Inflammatory macrophage (primary cell): ENCODE data around the gene TSR3.
"Not testable (repeated sequence)": the region's sequence is repeated elsewhere in the genome, so short reads cannot be mapped to it uniquely, and the experiment has no call there.

Experiments
- DNase-seq, 2 donors: peaks; one replicate each; pipeline ENCODE4 v3.0.0-alpha.2; 2020 to 2022

TSR3 gene

DNA sequence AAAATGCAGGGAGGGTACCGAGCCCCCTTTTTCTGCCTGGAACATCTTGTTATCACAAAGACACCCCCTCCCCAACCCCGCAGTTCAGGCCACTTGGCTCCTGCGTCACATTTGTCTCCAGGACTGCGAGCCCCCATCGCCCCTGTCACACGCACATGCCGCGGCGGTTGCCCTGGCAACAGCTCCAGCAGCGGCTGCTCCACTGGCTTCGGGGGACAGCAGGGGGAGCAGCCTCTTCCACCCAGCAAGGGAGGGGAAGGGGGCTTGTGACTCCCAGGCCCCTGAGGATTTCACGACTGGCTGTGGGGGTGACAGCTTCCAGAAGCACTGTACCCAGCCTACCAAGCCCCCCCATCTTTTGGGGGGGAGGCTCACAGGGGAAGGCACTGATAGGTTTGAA, 15.7 kb downstream of the TSR3 start:
- DNase-seq: no peak

DNA sequence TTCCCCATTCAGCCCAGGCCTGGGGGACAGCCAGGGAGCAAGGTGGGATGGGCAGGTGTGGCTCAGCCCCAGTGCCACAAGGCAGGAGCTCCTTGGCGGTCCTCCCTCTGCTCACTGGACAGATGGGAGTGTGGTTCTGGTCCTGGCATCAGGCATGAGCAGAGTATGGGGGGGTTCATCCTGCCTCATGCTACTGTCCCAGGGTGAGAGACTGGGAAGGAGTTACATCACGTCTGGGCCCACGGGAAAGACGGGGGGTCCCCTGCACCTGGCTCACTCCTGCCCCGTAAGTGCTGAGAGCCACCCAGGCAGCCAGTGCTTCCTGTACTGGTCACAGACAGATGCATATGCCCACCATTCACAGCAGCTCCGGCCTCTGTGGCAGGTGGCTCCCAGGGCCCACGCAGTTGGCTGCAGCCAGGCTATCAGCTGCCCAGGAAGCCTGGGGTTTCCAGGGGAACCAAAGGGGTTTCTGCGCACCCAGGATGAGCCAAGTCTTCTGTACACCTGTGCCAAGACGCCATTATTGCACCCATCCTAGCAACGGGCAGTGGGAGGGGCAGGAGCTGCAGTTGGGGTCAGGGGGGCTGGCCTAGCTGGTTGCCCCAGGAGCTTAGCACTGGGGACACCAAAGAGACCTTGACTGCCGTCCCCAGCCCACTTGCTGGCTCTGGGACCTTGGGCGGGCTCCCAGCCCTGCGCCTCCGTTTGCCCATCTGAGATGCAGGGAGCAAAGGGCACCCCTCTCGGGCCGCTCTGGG, 16.3 kb downstream of the TSR3 start:
- no peak for DNase-seq

DNA sequence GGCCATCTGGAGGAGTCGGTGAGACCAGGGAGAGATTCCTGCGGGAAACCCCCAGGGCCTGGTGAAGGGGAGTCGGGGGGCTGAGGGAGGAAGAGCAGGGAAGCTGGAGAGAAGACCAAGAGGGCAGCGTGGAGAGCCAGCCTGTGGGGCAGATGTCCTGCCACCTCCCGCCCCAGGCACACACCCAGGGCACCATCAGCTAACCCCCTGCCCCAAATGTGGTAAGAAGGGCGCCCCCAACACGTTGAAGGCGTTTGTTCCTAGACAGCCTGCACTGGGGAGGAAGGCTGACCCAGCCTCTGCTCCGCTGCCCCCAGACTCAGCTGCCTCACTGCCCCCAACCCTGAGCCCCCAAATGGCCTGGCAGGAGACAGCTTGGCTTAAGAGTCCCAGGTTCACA, 16.9 kb downstream of the TSR3 start:
- no peak for DNase-seq

DNA sequence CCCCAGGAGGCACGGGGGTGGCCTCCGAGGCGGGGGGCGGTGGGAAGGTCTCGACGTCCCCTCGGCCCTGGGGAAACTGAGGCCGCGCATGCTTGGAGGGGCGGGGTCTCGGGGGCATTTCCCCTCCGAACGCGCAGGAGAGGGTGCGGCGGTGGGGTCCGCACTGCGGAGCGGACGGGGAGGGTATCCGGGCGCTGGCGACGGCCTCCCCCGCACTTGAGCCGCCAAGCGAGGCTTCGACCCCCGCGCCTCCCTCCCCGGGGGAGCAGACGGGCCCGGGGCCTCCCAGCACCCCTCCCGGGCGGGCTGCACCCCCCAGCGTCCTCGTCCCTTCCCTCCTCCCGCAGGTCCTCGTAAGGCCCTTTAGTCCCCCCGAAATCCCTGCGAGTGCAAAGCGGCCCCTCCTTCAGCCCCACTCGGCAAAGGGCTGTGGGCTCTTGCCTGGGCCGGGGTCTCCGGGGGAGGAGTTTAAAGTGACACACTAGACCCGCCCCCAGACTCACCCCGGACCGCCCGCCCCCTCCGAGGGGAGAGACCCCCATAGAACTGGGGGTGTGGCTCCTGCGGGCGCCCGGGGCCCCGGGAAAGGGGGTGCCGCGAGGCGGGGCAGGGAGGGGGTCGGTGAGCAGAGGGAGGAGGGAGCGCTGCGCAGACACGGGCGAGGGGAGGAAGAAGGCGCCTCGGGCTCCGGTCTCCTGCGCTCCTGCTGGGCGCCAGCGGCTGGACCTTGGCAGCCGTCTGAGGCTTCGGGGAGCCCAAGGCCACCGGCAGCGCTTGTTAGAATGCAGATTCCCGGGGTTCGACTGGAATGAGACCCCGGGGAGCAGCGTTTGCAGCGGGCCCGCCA, 17.6 kb downstream of the TSR3 start:
- no peak for DNase-seq

DNA sequence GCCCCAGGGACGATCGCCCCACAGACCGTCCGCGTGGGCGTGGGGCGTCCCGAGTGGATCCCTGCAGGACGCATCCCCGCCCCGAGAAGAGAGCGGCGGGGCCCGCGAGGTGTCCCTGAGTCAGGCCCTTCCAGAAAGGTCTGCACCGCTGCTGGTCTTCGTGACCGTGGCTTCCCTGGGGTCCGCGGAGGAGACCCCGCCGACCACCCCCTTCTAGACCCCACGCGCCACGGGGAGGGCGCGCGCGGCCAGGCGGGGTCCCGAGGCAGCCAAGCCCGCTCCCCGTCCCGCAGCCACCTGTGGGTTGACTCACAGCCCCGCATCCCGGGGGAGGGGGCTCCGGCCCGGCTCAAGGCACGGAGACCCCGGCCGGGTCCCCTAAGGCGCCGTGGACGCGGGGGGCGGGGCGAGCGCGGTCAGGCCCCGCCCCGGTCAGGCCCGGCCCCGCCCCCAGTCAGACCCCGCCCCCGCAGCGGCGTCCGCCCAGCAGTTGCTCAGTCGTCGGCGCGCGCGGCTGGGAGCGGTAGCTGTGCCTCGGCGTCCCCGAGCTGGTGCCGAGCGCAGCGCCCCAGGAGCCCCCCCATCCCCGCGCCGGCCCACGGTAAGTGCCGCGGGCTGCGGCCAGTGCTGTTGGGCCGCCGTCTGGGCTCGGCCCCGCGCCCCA, 18.4 kb downstream of the TSR3 start, which contains the start of gene BAIAP3:
Gene BAIAP3, plus strand, starts transcription at position 497 of the 664 bp plus-strand sequence. CDS start 4,905 bp downstream, outside the sequence.
- peak; percentile 20 to 60 for DNase-seq

DNA sequence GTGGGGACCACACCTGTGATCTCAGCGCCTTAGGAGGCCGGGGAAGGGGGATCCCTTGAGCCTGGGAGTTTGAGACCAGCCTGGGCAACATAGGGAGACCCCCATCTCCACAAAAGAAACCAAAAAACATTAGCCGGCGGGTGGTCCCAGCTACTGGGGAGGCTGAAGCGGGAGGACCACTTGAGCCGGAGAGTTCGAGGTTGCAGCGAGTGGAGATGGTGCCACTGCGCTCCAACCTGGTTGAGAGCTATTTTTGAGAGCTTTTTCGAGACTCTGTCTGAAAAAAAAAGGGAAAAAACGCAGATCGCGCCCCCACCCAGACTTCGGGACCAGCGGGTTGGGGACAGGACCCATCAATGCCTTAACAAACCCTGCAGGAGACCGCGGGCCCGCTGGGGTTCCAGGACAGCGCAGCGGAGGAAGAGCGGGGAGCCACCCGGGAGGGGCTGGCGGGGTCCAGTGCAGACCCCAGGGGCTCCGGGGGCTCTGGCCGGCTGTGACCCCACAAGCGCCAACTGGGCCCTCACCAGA, 19.0 kb downstream of the TSR3 start:
- no peak for DNase-seq

DNA sequence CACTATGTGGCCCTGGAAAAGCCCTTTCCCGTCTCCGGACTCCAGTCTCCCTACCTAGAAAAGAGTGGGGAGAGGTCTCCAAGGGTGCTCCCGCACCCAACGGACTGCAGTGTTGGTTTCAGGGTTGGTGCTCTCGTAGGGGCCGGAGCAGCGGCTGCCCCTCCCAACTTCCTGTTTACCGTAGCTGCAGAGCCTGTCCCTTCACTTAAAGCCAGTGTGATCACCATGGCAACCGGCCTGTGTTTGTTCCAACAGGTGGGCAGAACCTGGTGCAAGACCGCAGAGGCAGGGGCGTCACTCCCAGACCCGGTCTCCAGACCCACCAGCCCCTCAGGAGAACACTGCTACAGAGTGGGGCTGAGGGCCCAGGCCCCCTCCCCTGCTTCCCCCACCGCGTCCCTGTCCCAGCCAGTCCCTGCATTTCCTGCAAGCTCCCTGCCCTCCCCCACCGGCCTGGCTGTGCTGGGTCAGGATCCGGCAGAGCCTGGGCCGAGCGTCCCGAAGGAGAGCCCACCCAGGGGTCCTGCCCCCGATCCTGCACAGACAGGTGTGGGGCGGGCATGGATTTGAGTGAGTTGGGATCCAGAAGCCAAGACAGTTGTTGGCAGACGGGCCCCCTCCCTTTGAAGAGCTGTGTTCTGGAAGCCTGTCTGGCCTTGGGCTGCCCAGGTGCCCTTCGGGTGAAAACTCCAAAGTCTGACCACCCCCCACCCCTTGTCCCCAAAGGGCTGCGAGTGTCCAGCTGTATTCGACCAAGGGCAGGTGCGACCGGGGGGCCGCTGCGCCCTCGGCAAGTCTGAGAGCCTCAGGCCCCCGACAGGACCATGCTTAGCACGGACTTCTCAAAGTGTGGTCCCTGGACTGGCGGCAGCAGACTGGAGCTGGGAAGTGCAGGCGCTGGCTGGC, 19.7 kb downstream of the TSR3 start:
- peak; percentile 25 to 47 for DNase-seq

DNA sequence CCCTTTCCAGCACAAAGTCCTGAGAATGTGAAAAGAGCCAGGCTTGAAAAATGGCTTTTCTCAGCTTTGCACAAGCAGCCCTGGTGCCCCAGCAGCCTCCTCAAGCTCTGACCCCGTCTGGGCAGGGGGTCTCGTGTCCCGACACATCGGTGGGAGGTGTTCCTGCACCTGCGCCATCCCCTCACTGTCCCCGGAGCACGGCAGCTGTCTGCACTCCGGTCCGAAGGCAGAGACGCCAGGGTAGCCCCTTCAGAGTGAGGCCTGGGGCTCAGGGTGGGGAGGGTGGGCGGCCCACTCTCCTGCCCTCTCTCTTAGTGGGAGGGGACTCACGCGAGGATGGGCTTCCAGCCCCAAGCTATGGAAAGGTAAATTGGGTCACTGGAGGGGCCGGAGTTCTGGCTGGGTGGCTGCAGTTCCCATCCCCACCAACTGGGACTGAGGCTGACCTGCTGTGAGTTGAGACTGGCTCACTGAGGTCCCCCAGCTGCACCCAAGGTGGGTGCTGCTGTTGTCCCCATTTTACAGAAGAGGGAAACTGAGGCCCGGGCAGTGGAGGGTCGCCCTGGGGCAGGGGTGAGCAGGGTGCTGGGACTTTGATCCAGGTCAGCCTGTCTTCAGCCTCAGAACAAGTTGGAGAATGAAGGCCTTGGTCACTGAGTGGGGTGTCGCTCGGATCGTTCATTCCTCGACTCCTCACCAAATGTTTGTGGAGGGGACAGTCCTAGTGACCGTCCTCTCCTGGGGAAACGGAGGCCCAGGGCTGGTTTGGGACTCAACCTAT, 20.6 kb downstream of the TSR3 start:
- no peak for DNase-seq

DNA sequence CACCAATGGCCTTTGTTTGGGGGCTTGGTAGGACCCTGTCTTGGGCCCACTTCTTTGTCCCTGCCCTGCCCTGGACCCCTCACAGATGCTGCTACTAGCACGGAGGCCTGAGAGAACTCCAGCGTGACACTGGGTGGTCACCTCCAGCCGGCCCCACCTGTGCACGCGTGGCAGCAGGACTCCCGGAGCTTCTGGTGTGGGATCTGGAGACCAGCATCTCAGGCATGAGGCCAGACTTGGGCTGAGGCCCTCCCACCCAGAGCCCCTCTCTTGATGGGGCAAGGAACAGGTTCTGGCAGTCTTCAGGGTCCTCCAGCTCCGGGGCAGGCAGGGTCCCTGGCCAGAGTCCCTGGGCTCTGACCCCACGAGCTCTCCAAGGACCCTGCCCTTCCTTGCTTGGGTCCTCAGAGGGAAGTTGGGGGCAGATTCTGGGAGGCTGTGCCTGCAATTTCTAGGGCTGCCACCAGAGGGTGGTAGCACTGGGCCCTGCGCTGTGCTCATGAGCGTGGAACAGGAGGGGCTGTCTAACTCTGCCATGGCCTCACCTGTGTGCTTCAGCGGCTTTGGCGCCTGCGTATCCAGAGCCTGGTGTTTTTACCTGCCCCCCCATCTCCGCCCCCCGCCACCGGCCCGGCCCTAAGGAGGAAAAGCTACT, 21.3 kb downstream of the TSR3 start:
- DNase-seq: peak in 1 of 2 donors; percentile 12

DNA sequence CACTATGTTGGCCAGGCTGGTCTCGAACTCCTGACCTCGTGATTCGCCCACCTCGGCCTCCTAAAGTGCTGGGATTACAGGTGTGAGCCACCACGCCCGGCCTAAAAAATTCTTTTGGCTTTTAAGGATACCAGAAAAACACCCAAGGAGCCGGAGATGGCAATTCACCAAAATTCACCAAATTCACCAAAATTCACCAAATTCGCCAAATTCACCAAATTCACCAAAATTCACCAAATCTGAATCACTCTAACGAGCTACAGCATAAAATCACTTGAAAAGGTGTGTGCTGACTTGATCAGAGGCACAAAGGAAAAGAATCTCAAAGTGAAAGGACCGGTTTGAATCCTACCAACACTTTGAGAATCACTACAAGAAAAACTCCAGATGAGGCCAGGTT, 22.7 kb downstream of the TSR3 start:
- not testable (repeated sequence) for DNase-seq

DNA sequence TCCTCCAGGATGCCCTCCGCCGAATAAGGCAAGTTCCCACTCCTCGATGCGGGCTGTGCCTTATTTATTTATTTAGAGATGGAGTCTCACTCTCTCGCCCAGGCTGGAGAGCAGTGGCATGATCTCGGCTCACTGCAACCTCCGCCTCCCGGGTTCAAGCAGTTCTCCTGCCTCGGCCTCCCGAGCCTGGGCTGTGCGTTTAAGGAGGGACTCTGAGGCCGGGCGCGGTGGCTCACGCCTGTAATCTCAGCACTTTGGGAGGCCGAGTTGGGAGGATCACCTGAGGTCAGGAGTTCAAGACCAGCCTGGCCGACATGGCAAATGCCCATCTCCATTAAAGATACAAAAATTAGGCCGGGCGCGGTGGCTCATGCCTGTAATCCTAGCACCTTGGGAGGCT, 23.5 kb downstream of the TSR3 start:
- not testable (repeated sequence) for DNase-seq

DNA sequence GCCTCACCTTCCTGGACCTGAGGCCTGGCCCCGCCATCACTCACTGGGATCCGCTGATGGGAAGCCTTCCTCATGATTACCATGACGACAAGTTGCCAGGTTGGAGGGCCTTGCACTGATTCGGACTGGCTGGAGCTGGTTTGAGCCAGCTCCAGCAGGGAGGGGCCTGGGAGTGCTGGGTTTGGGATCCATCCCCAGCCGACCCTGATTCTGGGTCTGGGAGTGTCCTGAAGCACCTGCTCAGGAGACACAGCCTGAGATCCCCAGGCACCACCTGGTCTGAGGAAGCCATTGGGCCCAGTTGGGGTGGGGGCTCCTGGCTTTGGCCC, 24.1 kb downstream of the TSR3 start:
- DNase-seq: no peak

DNA sequence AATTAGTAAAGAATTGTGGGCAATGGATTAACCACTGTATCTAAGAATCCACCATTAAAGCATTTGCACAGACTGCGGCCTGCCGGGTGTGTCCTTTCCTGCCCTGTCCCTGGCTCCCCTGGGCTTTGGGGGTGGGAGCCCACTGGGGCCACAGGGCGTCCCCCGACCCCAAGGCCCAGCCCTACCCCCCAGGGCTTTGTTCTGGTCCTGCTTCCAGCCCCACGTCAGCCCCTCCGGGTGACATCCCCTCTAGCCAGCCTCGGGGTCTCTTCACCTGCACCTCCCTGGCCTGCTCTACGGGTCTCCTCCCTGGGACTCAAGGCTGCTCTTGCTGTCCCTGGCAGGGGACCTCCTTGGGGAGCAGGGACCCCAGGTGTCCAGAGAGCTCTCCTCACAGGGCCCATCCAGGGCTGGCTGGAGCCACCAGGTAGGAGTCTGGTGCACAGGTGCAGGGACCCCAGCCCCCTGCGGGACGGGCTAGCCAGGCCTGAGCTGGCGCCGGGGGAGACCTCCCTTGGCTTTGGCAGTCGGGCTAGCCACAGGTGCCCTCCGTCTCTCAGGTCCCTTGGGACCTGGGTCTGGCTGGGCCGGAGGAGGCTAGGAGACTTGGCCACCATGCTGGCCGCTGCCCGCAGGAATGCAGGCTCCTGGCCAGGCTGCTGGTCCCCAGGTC, 24.6 kb downstream of the TSR3 start:
- no peak for DNase-seq

DNA sequence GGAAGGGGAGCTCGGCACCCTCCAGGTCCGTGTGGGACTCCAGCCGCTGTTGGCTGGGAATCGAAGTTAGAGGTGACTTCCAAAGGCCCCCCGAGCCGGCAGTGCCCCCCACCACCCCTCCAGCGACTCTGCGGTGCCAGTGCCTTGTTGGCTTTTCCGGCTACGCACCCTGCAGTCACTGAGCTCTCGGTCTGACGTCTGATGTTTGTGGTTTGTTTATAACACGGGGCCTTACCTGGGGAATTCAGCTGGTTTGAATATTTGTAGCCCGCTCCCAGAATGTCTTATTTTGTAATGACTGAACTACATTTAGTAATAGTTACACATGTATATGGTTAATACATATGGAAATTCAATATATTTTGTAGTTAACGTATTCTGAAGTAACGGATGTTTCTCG, 25.3 kb downstream of the TSR3 start:
- no peak for DNase-seq

DNA sequence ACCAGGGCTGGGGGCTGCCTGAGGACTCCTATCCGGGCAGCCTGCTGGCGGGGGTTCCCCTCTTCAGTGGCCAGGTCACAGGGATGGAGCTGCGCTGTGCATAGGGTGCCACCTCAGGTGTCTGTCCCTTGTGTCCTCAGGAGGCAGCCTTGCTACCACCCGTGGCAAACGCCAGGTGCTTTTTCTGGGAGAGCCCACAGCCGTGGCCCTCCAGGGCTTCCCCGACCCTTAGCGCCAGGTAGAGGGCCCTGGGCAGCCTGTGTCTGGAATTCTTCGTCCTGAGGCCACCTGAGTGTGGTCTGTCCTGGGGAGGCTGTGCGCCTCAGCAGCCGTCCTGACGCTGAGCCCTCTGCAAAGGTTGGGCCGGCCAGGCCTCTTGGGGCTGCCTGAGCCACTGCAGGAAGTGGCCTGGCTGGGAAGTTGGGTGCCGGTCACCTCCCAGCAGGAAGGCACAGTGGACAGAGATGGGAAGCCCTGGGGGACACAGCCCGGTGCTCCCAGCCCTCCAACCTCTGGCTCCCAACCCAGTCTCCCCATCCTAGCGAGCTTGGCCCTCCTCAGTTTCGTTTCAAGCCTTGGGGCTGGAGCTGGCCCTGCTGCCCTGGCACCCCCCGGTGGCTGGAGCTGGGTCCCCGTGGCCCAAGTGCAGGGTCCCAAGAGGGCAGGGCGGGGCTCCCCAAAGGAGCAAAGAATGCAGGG, 25.9 kb downstream of the TSR3 start:
- DNase-seq: no peak

DNA sequence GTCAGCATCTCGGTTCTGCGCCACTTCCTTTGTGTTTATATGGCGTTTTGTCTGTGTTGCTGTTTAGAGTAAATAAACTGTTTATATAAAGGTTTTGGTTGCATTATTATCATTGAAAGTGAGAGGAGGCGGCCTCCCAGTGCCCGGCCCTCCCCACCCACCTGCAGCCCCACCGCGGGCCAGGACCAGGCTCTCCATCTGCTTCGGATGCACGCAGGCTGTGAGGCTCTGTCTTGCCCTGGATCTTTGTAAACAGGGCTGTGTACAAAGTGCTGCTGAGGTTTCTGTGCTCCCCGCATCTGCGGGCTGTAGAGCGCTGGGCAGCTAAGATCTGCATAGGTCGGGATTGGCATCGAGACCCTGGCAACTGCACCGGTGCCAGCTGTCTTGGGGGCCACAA, 26.4 kb downstream of the TSR3 start:
- DNase-seq: no peak

DNA sequence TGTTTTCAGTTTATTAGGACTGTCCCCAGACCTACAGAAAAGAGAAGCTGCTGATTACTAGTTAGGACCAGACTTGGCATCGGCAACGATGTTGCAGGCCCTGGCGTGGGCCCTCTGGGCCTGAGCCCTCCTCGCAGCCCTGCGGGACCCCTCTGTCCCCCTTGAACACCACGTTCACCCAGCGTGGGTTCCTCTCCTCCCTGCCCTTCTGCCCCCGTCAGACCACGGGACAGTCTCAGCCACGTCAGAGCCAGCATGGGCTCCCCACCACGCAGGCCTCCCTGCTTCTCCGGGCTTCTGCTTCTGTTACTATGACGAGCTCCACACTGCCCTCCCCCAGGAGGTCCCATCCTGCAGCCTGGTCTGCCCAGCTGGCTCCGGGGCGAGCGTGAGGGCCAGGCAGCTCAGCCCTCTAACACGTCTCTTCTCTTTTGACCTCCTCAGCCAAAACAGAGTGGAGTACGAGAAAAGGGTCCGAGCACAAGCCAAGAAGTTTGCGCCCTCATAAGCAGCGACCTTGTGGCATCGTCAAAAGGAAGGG, 27.3 kb downstream of the TSR3 start:
- DNase-seq: no peak

DNA sequence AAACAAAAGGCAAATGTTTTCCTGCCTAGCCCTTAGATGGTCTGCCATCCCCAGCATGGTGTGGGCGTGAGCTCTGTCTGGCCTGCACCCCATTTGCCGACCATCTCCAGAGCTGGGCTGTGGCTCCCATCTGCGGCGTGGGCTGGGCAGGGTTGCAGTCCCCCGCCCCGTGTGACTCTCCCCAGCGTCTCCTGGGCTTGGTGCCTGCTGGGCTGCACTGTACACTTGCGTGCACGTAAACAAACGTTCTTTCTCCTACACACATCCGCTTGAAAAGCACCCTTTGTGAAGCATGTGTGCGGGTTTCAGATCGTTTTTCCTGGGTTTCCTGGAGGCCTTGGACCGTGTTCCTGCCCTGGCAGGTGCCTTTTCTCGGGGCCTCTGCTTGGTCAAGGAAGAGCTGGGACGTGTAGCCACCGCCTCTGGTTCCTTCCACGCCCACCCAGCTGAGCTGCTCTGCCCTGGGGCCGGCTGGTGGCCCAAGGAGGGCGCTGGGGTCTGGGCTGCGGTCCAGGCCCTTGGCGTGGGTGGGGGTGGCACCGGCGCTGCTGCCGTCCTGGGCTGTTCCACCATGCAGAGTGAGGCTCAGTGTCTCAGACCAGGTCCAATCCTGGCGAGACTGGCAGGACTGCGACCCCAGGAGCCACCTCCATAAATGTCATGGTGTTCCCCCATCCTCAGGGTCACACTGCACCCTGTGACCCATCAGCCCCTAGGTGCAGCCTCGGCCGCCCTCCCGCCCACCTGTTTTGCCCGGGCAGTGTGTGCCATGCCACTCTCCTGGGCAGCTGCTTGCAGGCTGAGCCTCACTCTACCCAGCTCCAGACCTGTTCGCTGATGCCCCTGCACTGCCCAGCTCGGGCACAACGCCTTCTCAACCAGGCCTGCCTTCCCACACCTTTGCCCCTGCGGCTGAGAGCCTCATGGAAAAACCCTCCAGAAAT, 28.1 kb downstream of the TSR3 start:
- DNase-seq: no peak
